Panc1 (cell line): ENCODE data around the gene CKAP4. TPM values are rescaled to one million over a fixed set of nuclear protein-coding genes. Genes with fewer than 3 reads are reported as not detected.

Experiments used
- ATAC-seq: fragments of 200-7000 bp; cut with Tn5 transposase; 2 replicates; pipeline ENCODE4 v1.9.1; 2020; ENCODE audit warnings: mild to moderate bottlenecking, moderate library complexity
- BruUV-seq: library from RNA; stranded (reverse); fragments of 400-500 nt; replicated peaks from 2 replicates; lab custom pipeline; 2021; lab: Mats Ljungman, UMichigan
- CTCF ChIA-PET: fragments of 300-600 bp; sonication (Branson Sonifier 250); formaldehyde crosslinking; loops from one replicate; lab custom pipeline; 2022; ENCODE audit warnings: antibody characterized with exemption; lab: Charles Lee
- POLR2A ChIA-PET: fragments of 300-600 bp; sonication (Branson Sonifier 250); formaldehyde crosslinking; loops from one replicate; lab custom pipeline; 2022; ENCODE audit warnings: antibody characterized with exemption; lab: Charles Lee
- DNase-seq: peaks from one replicate; pipeline ENCODE4 v3.0.0-alpha.2; 2010; ENCODE audit warnings: low read depth, low spot score
- H3K27ac ChIP-seq: 2 replicates; pipeline ENCODE4 v1.5.1; 2011; ENCODE audit warnings: mild to moderate bottlenecking, low read length, inconsistent platforms
- H3K27me3 ChIP-seq: fragments of 200-500 bp; sonication (Bioruptor generic); 2 replicates; pipeline ENCODE4 v1.6.0; 2014; ENCODE audit warnings: low read length, inconsistent platforms; ENCODE audit not compliant: control insufficient read depth, insufficient read depth
- H3K36me3 ChIP-seq: fragments of 200-500 bp; sonication (Bioruptor generic); 2 replicates; pipeline ENCODE4 v1.5.1; 2014; ENCODE audit warnings: inconsistent platforms, mild to moderate bottlenecking, low read length, moderate library complexity; ENCODE audit not compliant: control insufficient read depth, insufficient read depth
- H3K4me1 ChIP-seq: 2 replicates; pipeline ENCODE4 v1.5.1; 2011; ENCODE audit warnings: inconsistent platforms, mild to moderate bottlenecking, low read length, moderate library complexity; ENCODE audit not compliant: control insufficient read depth, insufficient read depth
- H3K4me3 ChIP-seq, 2 experiments: 2 replicates each; pipeline ENCODE4 v1.5.1; 2011 to 2012; ENCODE audit warnings: low read depth in 2 of 2, low read length in 2 of 2, mild to moderate bottlenecking in 2 of 2, inconsistent platforms in 1 of 2, moderate library complexity in 1 of 2
- H3K9me3 ChIP-seq: fragments of 200-500 bp; sonication (Bioruptor generic); 2 replicates; pipeline ENCODE4 v1.5.1; 2014; ENCODE audit warnings: low read depth, mild to moderate bottlenecking, inconsistent platforms, low read length, moderate library complexity; ENCODE audit not compliant: control insufficient read depth, insufficient read depth
- POLR2AphosphoS5 ChIP-seq: IDR thresholded peaks from 2 replicates; pipeline ENCODE4 v1.6.1; 2012; ENCODE audit warnings: mild to moderate bottlenecking, low read depth, low read length, moderate library complexity
- SIN3A ChIP-seq: IDR thresholded peaks from 2 replicates; pipeline ENCODE4 v1.6.1; 2012; ENCODE audit warnings: low read depth, mild to moderate bottlenecking, low read length, moderate library complexity, borderline replicate concordance; ENCODE audit not compliant: insufficient read depth
- TCF7L2 ChIP-seq: IDR thresholded peaks from 2 replicates; pipeline ENCODE4 v1.6.1; 2011; ENCODE audit warnings: mild to moderate bottlenecking, low read depth, low read length, inconsistent platforms
- in situ Hi-C: cut with HindIII; loops from 2 replicates; pipeline ENCODE4 v1.10.0; 2016; ENCODE audit warnings: low sequenced_read_pairs, low pct_unique_long_range_greater_than_20kb
- intact Hi-C: fragments of 100-400 bp; cut with micrococcal nuclease; formaldehyde crosslinking; loops from one replicate; pipeline ENCODE4 v1.10.0; 2022; ENCODE audit not compliant: unreplicated experiment
- total RNA-seq: library from RNA; stranded (reverse); gene quantifications from one replicate; pipeline ENCODE4 v1.2.1, GENCODE V29; 2021; ENCODE audit not compliant: unreplicated experiment
- TF ChIP-seq, protein P1 (sequence below): fragments of 450-650 bp; IDR thresholded peaks from 2 replicates; pipeline ENCODE4 v1.5.1; 2017; ENCODE audit warnings: mild to moderate bottlenecking
- TF ChIP-seq, protein P2 (sequence below), 2 experiments: IDR thresholded peaks; 2 replicates each; pipeline ENCODE4 v1.6.1; 2011 to 2012; ENCODE audit warnings: low read depth in 2 of 2, control low read depth in 1 of 2, low read length in 1 of 2, mild to moderate bottlenecking in 1 of 2, moderate library complexity in 1 of 2; ENCODE audit not compliant: insufficient read depth in 1 of 2

CKAP4 gene
- total RNA-seq, 1 experiment from 2014 or later, result 95.9 TPM

DNA sequence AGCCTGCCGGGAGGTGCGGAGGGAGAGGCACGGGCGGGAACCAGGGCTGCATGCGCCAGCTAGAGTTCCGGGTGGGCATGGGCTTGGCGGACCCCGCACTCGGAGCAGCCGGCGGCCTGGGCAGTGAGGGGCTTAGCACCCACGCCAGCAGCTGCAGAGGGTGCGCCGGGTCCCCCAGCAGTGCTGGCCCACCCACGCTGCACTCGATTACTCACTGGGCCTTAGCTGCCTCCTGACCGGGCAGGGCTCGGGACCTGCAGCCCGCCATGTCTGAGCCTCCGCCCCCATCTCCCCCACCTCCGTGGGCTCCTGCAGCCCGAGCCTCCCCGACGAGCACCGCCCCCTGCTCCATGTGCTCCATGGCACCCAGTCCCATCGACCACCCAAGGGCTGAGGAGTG, 14.8 kb downstream of the CKAP4 start:
- intact Hi-C loops, result no loop called here

DNA sequence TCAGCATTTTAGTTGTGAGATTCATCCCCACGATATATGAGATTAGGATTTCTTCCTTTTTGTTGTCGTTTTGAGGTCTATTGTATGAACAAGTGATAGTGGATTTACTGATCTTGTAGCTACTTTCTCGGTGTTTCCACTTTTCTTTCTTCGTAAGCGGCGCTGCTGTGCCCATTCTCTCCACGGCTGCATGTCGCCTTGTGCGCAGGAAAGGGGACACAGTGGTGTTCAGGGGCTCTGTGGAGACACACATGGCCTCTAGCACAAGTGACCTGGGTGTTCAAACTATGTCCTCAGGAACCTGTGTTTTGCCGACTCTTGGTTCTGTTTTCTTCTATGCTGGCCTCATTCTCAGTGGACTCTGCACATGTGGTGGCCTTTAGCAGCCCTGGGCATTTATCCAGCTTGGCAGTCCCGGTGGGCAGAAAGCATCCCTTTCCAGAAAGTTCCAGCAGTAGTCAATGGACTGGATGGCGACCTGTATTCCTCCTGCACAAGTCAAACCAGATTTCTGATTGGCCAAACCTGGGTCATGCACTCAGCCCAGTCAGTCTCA, 18.7 kb downstream of the CKAP4 start:
- no peak for TF ChIP-seq TCF7L2
- TF ChIP-seq, protein P1, sequence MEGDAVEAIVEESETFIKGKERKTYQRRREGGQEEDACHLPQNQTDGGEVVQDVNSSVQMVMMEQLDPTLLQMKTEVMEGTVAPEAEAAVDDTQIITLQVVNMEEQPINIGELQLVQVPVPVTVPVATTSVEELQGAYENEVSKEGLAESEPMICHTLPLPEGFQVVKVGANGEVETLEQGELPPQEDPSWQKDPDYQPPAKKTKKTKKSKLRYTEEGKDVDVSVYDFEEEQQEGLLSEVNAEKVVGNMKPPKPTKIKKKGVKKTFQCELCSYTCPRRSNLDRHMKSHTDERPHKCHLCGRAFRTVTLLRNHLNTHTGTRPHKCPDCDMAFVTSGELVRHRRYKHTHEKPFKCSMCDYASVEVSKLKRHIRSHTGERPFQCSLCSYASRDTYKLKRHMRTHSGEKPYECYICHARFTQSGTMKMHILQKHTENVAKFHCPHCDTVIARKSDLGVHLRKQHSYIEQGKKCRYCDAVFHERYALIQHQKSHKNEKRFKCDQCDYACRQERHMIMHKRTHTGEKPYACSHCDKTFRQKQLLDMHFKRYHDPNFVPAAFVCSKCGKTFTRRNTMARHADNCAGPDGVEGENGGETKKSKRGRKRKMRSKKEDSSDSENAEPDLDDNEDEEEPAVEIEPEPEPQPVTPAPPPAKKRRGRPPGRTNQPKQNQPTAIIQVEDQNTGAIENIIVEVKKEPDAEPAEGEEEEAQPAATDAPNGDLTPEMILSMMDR, result no peak
- no peak for TF ChIP-seq POLR2AphosphoS5
- TF ChIP-seq SIN3A, result no peak
- TF ChIP-seq, protein P2, sequence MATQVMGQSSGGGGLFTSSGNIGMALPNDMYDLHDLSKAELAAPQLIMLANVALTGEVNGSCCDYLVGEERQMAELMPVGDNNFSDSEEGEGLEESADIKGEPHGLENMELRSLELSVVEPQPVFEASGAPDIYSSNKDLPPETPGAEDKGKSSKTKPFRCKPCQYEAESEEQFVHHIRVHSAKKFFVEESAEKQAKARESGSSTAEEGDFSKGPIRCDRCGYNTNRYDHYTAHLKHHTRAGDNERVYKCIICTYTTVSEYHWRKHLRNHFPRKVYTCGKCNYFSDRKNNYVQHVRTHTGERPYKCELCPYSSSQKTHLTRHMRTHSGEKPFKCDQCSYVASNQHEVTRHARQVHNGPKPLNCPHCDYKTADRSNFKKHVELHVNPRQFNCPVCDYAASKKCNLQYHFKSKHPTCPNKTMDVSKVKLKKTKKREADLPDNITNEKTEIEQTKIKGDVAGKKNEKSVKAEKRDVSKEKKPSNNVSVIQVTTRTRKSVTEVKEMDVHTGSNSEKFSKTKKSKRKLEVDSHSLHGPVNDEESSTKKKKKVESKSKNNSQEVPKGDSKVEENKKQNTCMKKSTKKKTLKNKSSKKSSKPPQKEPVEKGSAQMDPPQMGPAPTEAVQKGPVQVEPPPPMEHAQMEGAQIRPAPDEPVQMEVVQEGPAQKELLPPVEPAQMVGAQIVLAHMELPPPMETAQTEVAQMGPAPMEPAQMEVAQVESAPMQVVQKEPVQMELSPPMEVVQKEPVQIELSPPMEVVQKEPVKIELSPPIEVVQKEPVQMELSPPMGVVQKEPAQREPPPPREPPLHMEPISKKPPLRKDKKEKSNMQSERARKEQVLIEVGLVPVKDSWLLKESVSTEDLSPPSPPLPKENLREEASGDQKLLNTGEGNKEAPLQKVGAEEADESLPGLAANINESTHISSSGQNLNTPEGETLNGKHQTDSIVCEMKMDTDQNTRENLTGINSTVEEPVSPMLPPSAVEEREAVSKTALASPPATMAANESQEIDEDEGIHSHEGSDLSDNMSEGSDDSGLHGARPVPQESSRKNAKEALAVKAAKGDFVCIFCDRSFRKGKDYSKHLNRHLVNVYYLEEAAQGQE (IDR thresholded peaks at IDR 0.05; ENCODE audit: insufficient read depth in 1 of 2, low read depth in 2 of 2, low read length in 1 of 2), result no peak
- Histone ChIP-seq H3K4me1 (0 out of 2 replicates have a peak, but pooled peaks cover 3% of the 10 kb centered on the region), H3K4me3 (no peak overlapping the region), H3K27ac (no peak overlapping the region), H3K27me3 (no peaks in the 10 kb centered on the region), H3K36me3 (no peaks in the 10 kb centered on the region), H3K9me3 (no peaks in the 10 kb centered on the region)
- no TSS peak for BruUV-seq
- ATAC-seq (no peak), DNase-seq (no peak)
- CTCF ChIA-PET, result no interaction called here
- POLR2A ChIA-PET, result no interaction called here
- intact Hi-C loops, result loop anchor here (5.0 kb wide), 2 partner anchors 92 to 118 kb away; partner anchors contain the start of gene NUAK1
- in situ Hi-C loops, result no loop called here

More for the DNA sequence above, 14.8 kb downstream of the CKAP4 start:
- POLR2A ChIA-PET, result no interaction called here
- Histone ChIP-seq H3K9me3 (no peaks in the 10 kb centered on the region), H3K27ac (no peak overlapping the region), H3K4me1 (no peaks in the 10 kb centered on the region), H3K36me3 (no peaks in the 10 kb centered on the region), H3K4me3 (no peak overlapping the region), H3K27me3 (no peaks in the 10 kb centered on the region)
- in situ Hi-C loops, result no loop called here
- TF ChIP-seq POLR2AphosphoS5 (no peak), TCF7L2 (no peak), SIN3A (no peak)
- TF ChIP-seq, protein P2 (IDR thresholded peaks at IDR 0.05; ENCODE audit: insufficient read depth in 1 of 2, low read depth in 2 of 2, low read length in 1 of 2), result no peak
- TF ChIP-seq, protein P1, result no peak
- ATAC-seq (no peak), DNase-seq (no peak)
- no TSS peak for BruUV-seq
- CTCF ChIA-PET, result interaction anchor here (0.7 to 1.3 kb wide), 2 partner anchors 9 to 89 kb away, joined by 3 to 4 read pairs; no protein-coding TSS in a partner anchor
